Measurements from ENCODE around the gene ARAP3.
A peak's percentile ranks its signal among the peaks of the same experiment; 100 is the strongest.

DNA sequence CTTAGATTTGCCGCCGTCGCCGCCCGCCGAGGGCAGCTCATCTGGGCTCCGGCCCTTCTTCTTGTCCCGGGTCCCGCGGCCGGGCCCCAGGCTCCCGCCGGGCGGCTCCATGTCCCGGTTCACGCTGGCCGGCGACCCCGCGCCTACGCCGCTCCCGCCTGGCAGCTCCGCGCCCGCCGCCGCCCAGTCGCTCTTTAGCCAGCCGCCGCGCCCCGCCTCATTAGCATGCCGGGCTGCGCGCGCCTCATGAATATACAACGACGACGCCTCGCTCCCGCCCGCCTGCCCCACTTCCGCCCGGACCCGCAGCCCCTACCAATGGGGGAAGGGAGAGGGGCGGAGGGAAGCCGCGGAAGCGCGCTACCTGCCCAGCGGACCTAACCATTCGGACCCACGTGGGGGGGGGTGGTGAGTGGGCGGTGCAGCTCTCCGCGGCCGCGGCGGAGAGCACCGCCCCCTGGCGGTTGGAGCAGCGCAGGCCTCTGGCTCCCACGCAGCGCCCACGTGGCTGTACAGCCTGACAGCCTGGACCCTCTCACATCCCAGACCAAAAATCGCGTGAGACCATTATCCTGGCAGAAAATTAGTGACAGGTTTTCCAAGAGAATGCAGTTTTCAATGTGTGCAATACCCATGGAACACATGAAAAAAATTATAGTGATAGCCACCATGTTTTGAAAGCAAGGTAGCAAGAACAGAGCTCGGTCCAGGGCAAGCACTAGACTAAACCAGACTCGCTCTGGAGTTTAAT lies 63.1 kb downstream of the ARAP3 start, which contains the start of gene DIAPH1:
- TF ChIP-seq, protein P1, sequence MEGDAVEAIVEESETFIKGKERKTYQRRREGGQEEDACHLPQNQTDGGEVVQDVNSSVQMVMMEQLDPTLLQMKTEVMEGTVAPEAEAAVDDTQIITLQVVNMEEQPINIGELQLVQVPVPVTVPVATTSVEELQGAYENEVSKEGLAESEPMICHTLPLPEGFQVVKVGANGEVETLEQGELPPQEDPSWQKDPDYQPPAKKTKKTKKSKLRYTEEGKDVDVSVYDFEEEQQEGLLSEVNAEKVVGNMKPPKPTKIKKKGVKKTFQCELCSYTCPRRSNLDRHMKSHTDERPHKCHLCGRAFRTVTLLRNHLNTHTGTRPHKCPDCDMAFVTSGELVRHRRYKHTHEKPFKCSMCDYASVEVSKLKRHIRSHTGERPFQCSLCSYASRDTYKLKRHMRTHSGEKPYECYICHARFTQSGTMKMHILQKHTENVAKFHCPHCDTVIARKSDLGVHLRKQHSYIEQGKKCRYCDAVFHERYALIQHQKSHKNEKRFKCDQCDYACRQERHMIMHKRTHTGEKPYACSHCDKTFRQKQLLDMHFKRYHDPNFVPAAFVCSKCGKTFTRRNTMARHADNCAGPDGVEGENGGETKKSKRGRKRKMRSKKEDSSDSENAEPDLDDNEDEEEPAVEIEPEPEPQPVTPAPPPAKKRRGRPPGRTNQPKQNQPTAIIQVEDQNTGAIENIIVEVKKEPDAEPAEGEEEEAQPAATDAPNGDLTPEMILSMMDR (IDR thresholded peaks at IDR 0.05; ENCODE audit: low read depth, low read length), result peak; percentile 77
- no peak for TF ChIP-seq EZH2phosphoT487 (IDR thresholded peaks at IDR 0.05; ENCODE audit: low read depth)
